HG02759 (cell line): Measurements from ENCODE around the gene MAD1L1.

Source experiments
- ATAC-seq: cut with Tn5 transposase; IDR thresholded peaks from one replicate; pipeline ENCODE4 v1.9.1; 2021; ENCODE audit warnings: mild to moderate bottlenecking, moderate library complexity; ENCODE audit not compliant: unreplicated experiment

MAD1L1 gene

GRCh38 chr7:2049782-2050510, 182.8 kb downstream of the MAD1L1 start:
- no peak for ATAC-seq

- ATAC-seq, result no peak
Observed at GRCh38 chr7:2049111-2049781, 183.5 kb downstream of the MAD1L1 start.

- no peak for ATAC-seq
Observed at GRCh38 chr7:2048531-2048930, 184.2 kb downstream of the MAD1L1 start.

GRCh38 chr7:2048006-2048405, 184.7 kb downstream of the MAD1L1 start:
- ATAC-seq, result no peak

GRCh38 chr7:2046581-2047565, 185.9 kb downstream of the MAD1L1 start:
- ATAC-seq, result no peak

- ATAC-seq, result no peak
Observed at GRCh38 chr7:2045559-2046405, 187.0 kb downstream of the MAD1L1 start.

- no peak for ATAC-seq
Observed at GRCh38 chr7:2044883-2045471, 187.8 kb downstream of the MAD1L1 start.

GRCh38 chr7:2044311-2044882, 188.3 kb downstream of the MAD1L1 start:
- ATAC-seq, result no peak

- ATAC-seq, result no peak
Observed at GRCh38 chr7:2043316-2044039, 189.3 kb downstream of the MAD1L1 start.

GRCh38 chr7:2042650-2043049, 190.1 kb downstream of the MAD1L1 start:
- no peak for ATAC-seq

GRCh38 chr7:2041496-2042367, 191.0 kb downstream of the MAD1L1 start:
- ATAC-seq, result no peak

- no peak for ATAC-seq
Observed at GRCh38 chr7:2040893-2041270, 191.9 kb downstream of the MAD1L1 start.

- ATAC-seq, result no peak
Observed at GRCh38 chr7:2040201-2040892, 192.4 kb downstream of the MAD1L1 start.

GRCh38 chr7:2038931-2039728, 193.6 kb downstream of the MAD1L1 start:
- peak; percentile 40 for ATAC-seq

- no peak for ATAC-seq
Observed at GRCh38 chr7:2037808-2038522, 194.8 kb downstream of the MAD1L1 start.

GRCh38 chr7:2037301-2037807, 195.4 kb downstream of the MAD1L1 start:
- ATAC-seq, result no peak
